NT2/D1 (cell line): ENCODE results near the gene EGFR.

Experiments used
- SUZ12 ChIP-seq: IDR thresholded peaks from 2 replicates; pipeline ENCODE4 v1.6.1; 2011; ENCODE audit not compliant: insufficient read length, insufficient read depth; ENCODE audit errors: extremely low read depth
- YY1 ChIP-seq: IDR thresholded peaks from 2 replicates; pipeline ENCODE4 v1.6.1; 2011; ENCODE audit not compliant: insufficient read length, insufficient read depth

- TF ChIP-seq YY1, result no peak
- no peak for TF ChIP-seq SUZ12
Observed at GRCh38 chr7:55069271-55069792, 50.5 kb downstream of the EGFR start.
